ENCODE measurements around the gene EIF3K.

GRCh38 chr19:38632476-38633213 is 13.7 kb downstream of the EIF3K start:
- TF ChIP-seq GATA3 (IDR thresholded peaks at IDR 0.05; ENCODE audit: low read depth, low read length) = no peak
- no peak for TF ChIP-seq GATA2 (IDR thresholded peaks at IDR 0.05; ENCODE audit: low read depth, low read length)
